DND-41 (cell line): ENCODE measurements around the gene IGF2BP3.

Experiments used
- ATAC-seq: fragments of 200-7000 bp; cut with Tn5 transposase; 3 replicates; pipeline ENCODE4 v1.9.1; 2021; ENCODE audit warnings: low read depth; ENCODE audit not compliant: insufficient read depth
- DNase-seq: peaks from one replicate; pipeline ENCODE4 v3.0.0-alpha.2; 2020
- H2AFZ ChIP-seq: 2 replicates; pipeline ENCODE4 v1.6.0; 2012; ENCODE audit warnings: low read depth, low read length
- H3K27ac ChIP-seq: 2 replicates; pipeline ENCODE4 v1.5.1; 2012; ENCODE audit warnings: low read length, inconsistent platforms
- H3K27me3 ChIP-seq: fragments of 200-600 bp; sonication (generic); 2 replicates; pipeline ENCODE4 v1.6.0; 2012; ENCODE audit warnings: low read length, mild to moderate bottlenecking, inconsistent platforms; ENCODE audit not compliant: insufficient read depth, poor library complexity
- H3K36me3 ChIP-seq: 2 replicates; pipeline ENCODE4 v1.5.1; 2012; ENCODE audit warnings: low read length, inconsistent platforms; ENCODE audit not compliant: insufficient read depth
- H3K4me1 ChIP-seq: 2 replicates; pipeline ENCODE4 v1.5.1; 2012; ENCODE audit warnings: mild to moderate bottlenecking, low read length; ENCODE audit not compliant: insufficient read depth
- H3K4me2 ChIP-seq: 2 replicates; pipeline ENCODE4 v1.6.0; 2012; ENCODE audit warnings: mild to moderate bottlenecking, moderate library complexity, low read length, inconsistent platforms; ENCODE audit not compliant: insufficient read depth
- H3K4me3 ChIP-seq, 2 experiments: fragments of 200-600 bp in 1 of 2; shearing (Covaris generic) in 1 of 2; 2 replicates each; pipeline ENCODE4 v1.5.1; 2012 to 2016; ENCODE audit warnings: inconsistent platforms in 2 of 2, low read length in 2 of 2, mild to moderate bottlenecking in 2 of 2, low read depth in 1 of 2, moderate library complexity in 1 of 2
- H3K79me2 ChIP-seq: 2 replicates; pipeline ENCODE4 v1.6.0; 2012; ENCODE audit warnings: low read length, inconsistent platforms; ENCODE audit not compliant: insufficient read depth
- H3K9ac ChIP-seq: 2 replicates; pipeline ENCODE4 v1.6.0; 2012; ENCODE audit warnings: low read depth, mild to moderate bottlenecking, inconsistent platforms, low read length, moderate library complexity
- H3K9me3 ChIP-seq: 2 replicates; pipeline ENCODE4 v1.5.1; 2012; ENCODE audit warnings: low read length, moderate library complexity, mild to moderate bottlenecking, inconsistent platforms; ENCODE audit not compliant: insufficient read depth, severe bottlenecking
- H4K20me1 ChIP-seq: 2 replicates; pipeline ENCODE4 v1.6.0; 2012; ENCODE audit warnings: low read length; ENCODE audit not compliant: insufficient read depth
- CTCF ChIP-seq: IDR thresholded peaks from 2 replicates; pipeline ENCODE4 v1.5.1; 2012; ENCODE audit warnings: borderline replicate concordance, low read length, moderate library complexity, mild to moderate bottlenecking; ENCODE audit not compliant: poor library complexity, severe bottlenecking; ENCODE audit errors: extremely low read depth
- EZH2 ChIP-seq: IDR thresholded peaks from 3 replicates; pipeline ENCODE4 v1.6.1; 2012; ENCODE audit warnings: borderline replicate concordance, low read depth, mild to moderate bottlenecking, moderate library complexity, low read length, inconsistent platforms; ENCODE audit not compliant: severe bottlenecking

IGF2BP3 gene

GRCh38 chr7:23356726-23357125 is 113.6 kb downstream of the IGF2BP3 start:
- H3K79me2 ChIP-seq, result no peaks in the 10 kb centered on the region
- H3K9ac ChIP-seq, result no peak overlapping the region
- no peak overlapping the region for H3K4me2 ChIP-seq
- TF ChIP-seq EZH2 (no peak), CTCF (no peak)
- H3K4me1 ChIP-seq, result peaks cover 18% of the 10 kb centered on the region; the same call in 1 of the 2 replicates
- no peaks in the 10 kb centered on the region for H3K36me3 ChIP-seq
- no peaks in the 10 kb centered on the region for H4K20me1 ChIP-seq
- H2AFZ ChIP-seq, result no peak overlapping the region
- no peak overlapping the region for H3K4me3 ChIP-seq
- H3K9me3 ChIP-seq, result no peaks in the 10 kb centered on the region
- H3K27ac ChIP-seq, result no peak overlapping the region
- DNase-seq, result no peak
- peaks cover 3% of the 10 kb centered on the region for H3K27me3 ChIP-seq
- peak; percentile 92 for ATAC-seq

- no peaks in the 10 kb centered on the region for H4K20me1 ChIP-seq
- no peaks in the 10 kb centered on the region for H3K9me3 ChIP-seq
- ATAC-seq (no peak), DNase-seq (no peak)
- H3K79me2 ChIP-seq, result no peaks in the 10 kb centered on the region
- no peak overlapping the region for H3K9ac ChIP-seq
- H3K36me3 ChIP-seq, result no peaks in the 10 kb centered on the region
- H2AFZ ChIP-seq, result no peak overlapping the region
- H3K4me3 ChIP-seq, result no peak overlapping the region
- H3K27ac ChIP-seq, result no peak overlapping the region
- no peak for TF ChIP-seq EZH2
- TF ChIP-seq CTCF, result no peak
- peaks cover 18% of the 10 kb centered on the region; the same call in 1 of the 2 replicates for H3K4me1 ChIP-seq
- H3K4me2 ChIP-seq, result no peak overlapping the region
- no peaks in the 10 kb centered on the region for H3K27me3 ChIP-seq
These were observed 114.1 kb downstream of the IGF2BP3 start for GRCh38 chr7:23356168-23356567.

DNA sequence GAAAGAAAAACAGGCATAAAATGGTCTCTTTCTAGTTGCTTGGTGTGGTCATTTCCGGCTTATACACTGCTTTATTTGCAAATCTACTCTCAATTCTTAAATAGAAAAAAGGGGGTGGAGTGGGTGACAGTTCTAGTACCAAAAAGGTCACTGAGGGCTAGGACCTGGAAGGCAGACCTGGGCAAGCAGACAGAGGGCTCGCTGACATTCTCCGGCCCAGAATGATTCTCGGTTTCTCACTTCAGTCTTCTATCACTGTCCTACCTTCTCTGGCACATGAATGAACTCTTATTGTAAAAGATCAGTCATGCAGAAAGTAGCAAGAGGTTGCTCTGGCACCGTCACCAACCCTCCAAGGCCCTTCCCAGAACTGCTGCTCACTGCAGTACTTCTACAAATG is 117.1 kb downstream of the IGF2BP3 start:
- TF ChIP-seq CTCF (no peak), EZH2 (no peak)
- no peaks in the 10 kb centered on the region for H3K27me3 ChIP-seq
- no peak overlapping the region for H3K4me2 ChIP-seq
- no peak overlapping the region for H2AFZ ChIP-seq
- ATAC-seq, result no peak
- no peaks in the 10 kb centered on the region for H4K20me1 ChIP-seq
- H3K4me3 ChIP-seq, result no peak overlapping the region
- no peaks in the 10 kb centered on the region for H3K36me3 ChIP-seq
- H3K79me2 ChIP-seq, result no peaks in the 10 kb centered on the region
- no peak overlapping the region for H3K27ac ChIP-seq
- no peaks in the 10 kb centered on the region for H3K9me3 ChIP-seq
- no peak for DNase-seq
- no peak overlapping the region for H3K9ac ChIP-seq
- H3K4me1 ChIP-seq, result peaks cover 18% of the 10 kb centered on the region; the same call in 1 of the 2 replicates

DNA sequence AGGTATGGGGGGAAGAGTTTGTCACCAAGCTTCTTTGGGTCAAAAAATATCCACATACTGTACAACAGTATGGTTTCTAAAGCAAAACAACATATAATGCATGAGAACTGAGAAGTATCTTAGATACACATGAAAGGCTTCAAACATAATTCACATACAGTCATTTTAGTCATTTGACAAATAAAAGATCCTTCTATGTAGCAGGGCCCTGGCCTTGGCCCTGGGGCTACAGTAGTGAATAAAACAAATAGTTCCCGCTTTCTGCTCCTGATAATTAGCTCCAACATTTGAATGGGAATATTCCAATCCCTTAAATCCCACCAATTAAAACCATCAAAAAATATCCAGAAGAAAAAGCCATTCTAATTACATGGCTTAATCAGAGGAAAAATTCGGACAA is 119.8 kb downstream of the IGF2BP3 start:
- ATAC-seq (no peak), DNase-seq (no peak)
- H3K9me3 ChIP-seq, result no peaks in the 10 kb centered on the region
- H3K27me3 ChIP-seq, result no peaks in the 10 kb centered on the region
- H3K4me1 ChIP-seq, result peaks cover 16% of the 10 kb centered on the region
- H3K36me3 ChIP-seq, result no peaks in the 10 kb centered on the region
- no peak overlapping the region for H3K4me2 ChIP-seq
- H4K20me1 ChIP-seq, result no peaks in the 10 kb centered on the region
- H3K79me2 ChIP-seq, result no peaks in the 10 kb centered on the region
- no peak overlapping the region for H3K9ac ChIP-seq
- no peak overlapping the region for H3K4me3 ChIP-seq
- no peak overlapping the region for H2AFZ ChIP-seq
- no peak overlapping the region for H3K27ac ChIP-seq
- no peak for TF ChIP-seq CTCF
